Adrenal gland (tissue), 19 donors: Measurements from ENCODE around the gene ZNF799. TPM values are rescaled to one million over a fixed set of nuclear protein-coding genes. Genes with fewer than 3 reads are reported as not detected.
A peak's percentile ranks its signal among the peaks of the same experiment; 100 is the strongest.

Experiments used
- DNase-seq, 7 donors: peaks; one replicate each; pipeline ENCODE4 v3.0.0-alpha.2; 2019 to 2020
- H3K27ac ChIP-seq, 5 donors: fragments of 200-600 bp; sonication (generic) in 4 of 5; 1 replicate in 3 of 5; 2 replicates in 2 of 5; pipeline versions ENCODE4 v1.5.1 to v1.8.0; 2016 to 2020; ENCODE audit warnings: mild to moderate bottlenecking in 1 of 5
- H3K27me3 ChIP-seq: fragments of 200-600 bp; 2 replicates; pipeline ENCODE4 v1.8.0; 2021
- H3K36me3 ChIP-seq, 2 donors: fragments of 200-600 bp; replicated peaks in 1 of 2; 1 replicate in 1 of 2; 2 replicates in 1 of 2; pipeline versions ENCODE4 v1.5.1 to v1.8.0; 2018 to 2022
- H3K4me1 ChIP-seq, 2 donors: fragments of 200-600 bp; replicated peaks in 1 of 2; 1 replicate in 1 of 2; 2 replicates in 1 of 2; pipeline versions ENCODE4 v1.5.1 to v1.8.0; 2018 to 2021
- H3K4me3 ChIP-seq, 4 donors: fragments of 200-600 bp; sonication (generic) in 3 of 4; one replicate each; pipeline ENCODE4 v1.5.1; 2016 to 2018
- H3K9me3 ChIP-seq, 3 donors: fragments of 200-600 bp; sonication (generic) in 1 of 3; replicated peaks in 1 of 3; 1 replicate in 2 of 3; 2 replicates in 1 of 3; pipeline versions ENCODE4 v1.5.1 to v1.8.0; 2016 to 2021
- CTCF ChIP-seq, 6 experiments: fragments of 450-650 bp in 4 of 6; fragments of 200-600 bp in 2 of 6; sonication (generic) in 1 of 6; IDR thresholded peaks; 1 replicate in 5 of 6; 2 replicates in 1 of 6; pipeline versions ENCODE4 v1.5.1 to v1.8.0; 2016 to 2021; ENCODE audit warnings: antibody characterized with exemption in 6 of 6, mild to moderate bottlenecking in 2 of 6, moderate library complexity in 1 of 6
- POLR2A ChIP-seq, 2 donors: fragments of 450-650 bp; IDR thresholded peaks; one replicate each; pipeline ENCODE4 v1.6.1; 2017; ENCODE audit warnings: antibody characterized with exemption in 2 of 2, mild to moderate bottlenecking in 2 of 2, moderate library complexity in 1 of 2
- WGBS, 4 donors: extraction: QIAGEN DNeasy Blood & Tissue Kit in 2 of 4; methylation state at CpG; one replicate each; pipeline versions ENCODE4 v1.1.5 to v1.1.7; 2013 to 2017; 5-methylcytosine and 5-hydroxymethylcytosine counted together
- intact Hi-C, 2 donors: fragments of 100-400 bp; cut with DNase I; formaldehyde crosslinking; loops; one replicate each; pipeline versions ENCODE4 v1.14.1 to v1.15.0; 2022 to 2023
- long read RNA-seq, 10 donors: library from polyadenylated mRNA in 3 of 10; unstranded in 2 of 10; stranded (forward) in 1 of 10; transcript quantifications; one replicate each; pipeline ENCODE4 v2.0.0 and lab custom pipeline, GENCODE V29; 2021 to 2026
- polyA plus RNA-seq, 3 donors: library from polyadenylated mRNA; stranded (reverse); fragments of 200-250 nt in 2 of 3; fragments of 350-450 nt in 1 of 3; fragmentation: Illumina TruSeq in 1 of 3; extraction: RNeasy Lipid Tissue Mini Kit (QIAGEN cat#74804) in 1 of 3; gene quantifications; one replicate each; pipeline ENCODE4 v1.2.3, GENCODE V29; 2013 to 2014
- total RNA-seq, 9 donors: library from RNA; depleted of rRNA in 4 of 9; stranded (reverse); fragments of >200 nt in 4 of 9; fragments of 120-200 nt in 1 of 9; fragmentation: NEBNext Ultra II Directional in 1 of 9; extraction: Animal tissue kit (Norgen Biotek cat#: 25700) in 1 of 9; gene quantifications; one replicate each; pipeline versions ENCODE4 v1.1.0 to v1.2.4, GENCODE V29; 2013 to 2023
- donor health status: healthy with polysubstance abuse.
- donor health status: Bipolar disorder and iron deficiency.
- donor health status: DM: yes; HTN: yes; CAD: no.
- donor health status: DM: no; HTN: no; CAD: no.
- donor health status: DM: no; HTN: no; CAD: no.
- donor health status: DM: yes; HTN: yes; CAD: no.

ZNF799 gene
- total RNA-seq (1 to 10 TPM; 1.5 to 5.9 (median 3.6) TPM), polyA plus RNA-seq (10 to 100 TPM in 1 of 3 donors, 1 to 10 TPM in 2; 4.0 to 11.1 (median 5.6) TPM)
- long read RNA-seq, donor 1: 0 reads
- long read RNA-seq, donor 2, full-length matches to known transcripts: 1 of 1 reads
- long read RNA-seq, donor 2, partial matches to known transcripts: 0 of 1 reads
- long read RNA-seq, donor 2, other reads (novel, unspliced or antisense): 0 of 1 reads
- long read RNA-seq, donor 3: 0 reads
- long read RNA-seq, donor 4, partial matches to known transcripts: 0 of 1 reads
- long read RNA-seq, donor 4, other reads (novel, unspliced or antisense): 0 of 1 reads
- long read RNA-seq, donor 5, transcript ZNF799-202 (4 exons, 2,583 nt): major isoform, 9 of 9 reads
- long read RNA-seq, donor 5, partial matches to known transcripts: 0 of 9 reads
- long read RNA-seq, donor 5, other reads (novel, unspliced or antisense): 0 of 9 reads
- long read RNA-seq, donor 6: 0 reads
- long read RNA-seq, donor 7: 0 reads
- long read RNA-seq, donor 8, partial matches to known transcripts: 0 of 1 reads
- long read RNA-seq, donor 8, other reads (novel, unspliced or antisense): 0 of 1 reads
- long read RNA-seq, donor 9, full-length matches to known transcripts: 1 of 1 reads
- long read RNA-seq, donor 9, partial matches to known transcripts: 0 of 1 reads
- long read RNA-seq, donor 9, other reads (novel, unspliced or antisense): 0 of 1 reads
- long read RNA-seq, donor 10, partial matches to known transcripts: 0 of 1 reads
- long read RNA-seq, donor 10, other reads (novel, unspliced or antisense): 0 of 1 reads

GRCh38 chr19:12400633-12401502 is at the start of gene ZNF799:
Gene ZNF799 (minus strand): TSS chr19:12401271. CDS start chr19:12401070, 201 bp downstream.
- Histone ChIP-seq H3K4me1 (peaks cover 0 to 5% of the 10 kb centered on the region in 2 donors), H3K27me3 (no peaks in the 10 kb centered on the region), H3K4me3 (peak within 1 kb of the TSS in 3 of 4 donors; percentile 32 to 91 (median 69)), H3K9me3 (no peaks in the 10 kb centered on the region), H3K27ac (peak within 1 kb of the TSS; percentile 53 to 90 (median 85)), H3K36me3 (no peaks in the 10 kb centered on the region)
- TF ChIP-seq POLR2A (IDR thresholded peaks at IDR 0.05) (peak; percentile 25 to 79), CTCF (IDR thresholded peaks at IDR 0.05) (peak in 1 of 6 experiments; percentile 10)
- peak; percentile 97 to 99 (median 99) for DNase-seq
- WGBS, 4 donors: 0 to 1% (median 1%) methylated on average over 18 to 71 of the region's 71 CpGs
- intact Hi-C loops: no loop called here

GRCh38 chr19:12450844-12451243 is 49.8 kb upstream of the ZNF799 start:
- 72 to 96% (median 82%) methylated on average over 10 of the region's 10 CpGs for WGBS, 4 donors
- Histone ChIP-seq H3K36me3 (no peaks in the 10 kb centered on the region), H3K9me3 (no peaks in the 10 kb centered on the region), H3K27ac (no peak overlapping the region), H3K4me1 (no peaks in the 10 kb centered on the region), H3K4me3 (no peak overlapping the region), H3K27me3 (no peaks in the 10 kb centered on the region)
- intact Hi-C loops: no loop called here
- DNase-seq: no peak
- no peak for TF ChIP-seq CTCF (IDR thresholded peaks at IDR 0.05)
- TF ChIP-seq POLR2A (IDR thresholded peaks at IDR 0.05): no peak

GRCh38 chr19:12448808-12449207 is 47.7 kb upstream of the ZNF799 start:
- Histone ChIP-seq H3K4me3 (no peak overlapping the region), H3K27ac (no peak overlapping the region), H3K36me3 (no peaks in the 10 kb centered on the region), H3K4me1 (no peaks in the 10 kb centered on the region), H3K27me3 (no peaks in the 10 kb centered on the region), H3K9me3 (no peaks in the 10 kb centered on the region)
- no peak for DNase-seq
- no peak for TF ChIP-seq CTCF (IDR thresholded peaks at IDR 0.05)
- no peak for TF ChIP-seq POLR2A (IDR thresholded peaks at IDR 0.05)
- 50 to 100% (median 63%) methylated on average over 1 to 2 of the region's 2 CpGs for WGBS, 4 donors
- intact Hi-C loops: no loop called here
